NCI-H2081 treated with DMSO at 0.1 percent for 48 hours (cell line): ENCODE data around the gene CAND1.

Source experiments
- DNase-seq: peaks from one replicate; lab custom pipeline; 2025; lab: John Stamatoyannopoulos, UW

CAND1 gene

GRCh38 chr12:67280572-67280971, 11.4 kb downstream of the CAND1 start:
- DNase-seq: peak; percentile 27

GRCh38 chr12:67284561-67284960, 15.4 kb downstream of the CAND1 start:
- no peak for DNase-seq

GRCh38 chr12:67286257-67286656, 17.1 kb downstream of the CAND1 start:
- DNase-seq: no peak

GRCh38 chr12:67287311-67287710, 18.2 kb downstream of the CAND1 start:
- no peak for DNase-seq

GRCh38 chr12:67288561-67288960, 19.4 kb downstream of the CAND1 start:
- no peak for DNase-seq

GRCh38 chr12:67290378-67290777, 21.2 kb downstream of the CAND1 start:
- DNase-seq: no peak

- DNase-seq: no peak
These were observed 30.4 kb downstream of the CAND1 start for GRCh38 chr12:67299526-67299925.

- DNase-seq: no peak
These were observed 30.8 kb downstream of the CAND1 start for GRCh38 chr12:67299926-67300325.

GRCh38 chr12:67302162-67302561, 33.0 kb downstream of the CAND1 start:
- DNase-seq: no peak

GRCh38 chr12:67305544-67305943, 36.4 kb downstream of the CAND1 start:
- DNase-seq: no peak

- no peak for DNase-seq
These were observed 37.6 kb downstream of the CAND1 start for GRCh38 chr12:67306712-67307111.

- no peak for DNase-seq
These were observed 46.5 kb downstream of the CAND1 start for GRCh38 chr12:67315661-67316060.

- DNase-seq: no peak
These were observed 49.6 kb downstream of the CAND1 start for GRCh38 chr12:67318786-67319185.

- no peak for DNase-seq
These were observed 50.8 kb downstream of the CAND1 start for GRCh38 chr12:67319936-67320335.

GRCh38 chr12:67320614-67321295, 51.6 kb downstream of the CAND1 start:
- DNase-seq: no peak

GRCh38 chr12:67322580-67322979, 53.4 kb downstream of the CAND1 start:
- DNase-seq: no peak

- DNase-seq: no peak
These were observed 53.8 kb downstream of the CAND1 start for GRCh38 chr12:67323007-67323406.

GRCh38 chr12:67326637-67327036, 57.5 kb downstream of the CAND1 start:
- DNase-seq: no peak

- DNase-seq: no peak
These were observed 58.3 kb downstream of the CAND1 start for GRCh38 chr12:67327466-67327865.

- DNase-seq: no peak
These were observed 62.0 kb downstream of the CAND1 start for GRCh38 chr12:67331123-67331522.

GRCh38 chr12:67331828-67332227, 62.7 kb downstream of the CAND1 start:
- no peak for DNase-seq

- DNase-seq: no peak
These were observed 64.5 kb downstream of the CAND1 start for GRCh38 chr12:67333649-67334048.

- no peak for DNase-seq
These were observed 69.3 kb downstream of the CAND1 start for GRCh38 chr12:67338426-67338825.

GRCh38 chr12:67339530-67339929, 70.4 kb downstream of the CAND1 start:
- no peak for DNase-seq
